Measurements from ENCODE around the gene GFRA1.

The GFRA1 gene

DNA sequence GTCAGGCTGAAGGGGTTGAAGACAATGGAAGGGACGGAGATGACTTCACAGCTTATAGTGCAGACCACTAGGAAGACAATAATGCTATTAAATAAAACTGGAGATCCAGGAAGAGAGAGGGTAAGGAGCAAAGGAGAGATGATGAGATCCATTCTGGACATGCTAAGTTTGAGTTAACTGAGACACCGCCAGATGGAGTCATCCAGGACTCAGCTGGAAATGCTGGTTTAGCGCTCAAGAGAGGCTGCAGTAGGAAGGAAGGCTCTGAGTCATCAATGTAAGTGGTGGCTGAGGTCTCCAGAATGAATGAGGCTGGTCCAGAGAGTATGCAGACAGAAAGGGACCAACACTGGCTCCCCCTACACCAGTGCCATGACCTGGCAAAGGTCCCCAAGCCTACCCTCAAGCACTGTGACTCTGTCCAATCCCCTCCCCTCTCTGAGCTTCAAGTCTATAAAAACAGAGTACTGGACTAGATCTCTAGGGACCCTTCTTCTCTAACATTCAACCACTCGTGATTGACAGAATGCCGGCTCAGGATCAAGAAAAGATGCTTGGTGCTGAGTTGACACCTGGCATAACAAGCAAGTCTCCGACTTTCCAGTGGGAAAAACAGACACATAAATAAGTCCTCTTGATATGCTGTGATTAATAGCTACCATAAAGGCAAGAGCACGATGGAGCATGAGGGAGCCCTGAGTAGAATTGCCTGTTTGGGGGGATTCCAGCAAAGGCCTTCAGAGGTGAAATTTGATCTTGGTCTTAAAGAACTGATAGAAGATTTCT lies 8.9 kb downstream of the GFRA1 start:
- H3K4me3 ChIP-seq (ENCODE audit: low read depth, low read length): no peak overlapping the region
- TF ChIP-seq, protein P1, sequence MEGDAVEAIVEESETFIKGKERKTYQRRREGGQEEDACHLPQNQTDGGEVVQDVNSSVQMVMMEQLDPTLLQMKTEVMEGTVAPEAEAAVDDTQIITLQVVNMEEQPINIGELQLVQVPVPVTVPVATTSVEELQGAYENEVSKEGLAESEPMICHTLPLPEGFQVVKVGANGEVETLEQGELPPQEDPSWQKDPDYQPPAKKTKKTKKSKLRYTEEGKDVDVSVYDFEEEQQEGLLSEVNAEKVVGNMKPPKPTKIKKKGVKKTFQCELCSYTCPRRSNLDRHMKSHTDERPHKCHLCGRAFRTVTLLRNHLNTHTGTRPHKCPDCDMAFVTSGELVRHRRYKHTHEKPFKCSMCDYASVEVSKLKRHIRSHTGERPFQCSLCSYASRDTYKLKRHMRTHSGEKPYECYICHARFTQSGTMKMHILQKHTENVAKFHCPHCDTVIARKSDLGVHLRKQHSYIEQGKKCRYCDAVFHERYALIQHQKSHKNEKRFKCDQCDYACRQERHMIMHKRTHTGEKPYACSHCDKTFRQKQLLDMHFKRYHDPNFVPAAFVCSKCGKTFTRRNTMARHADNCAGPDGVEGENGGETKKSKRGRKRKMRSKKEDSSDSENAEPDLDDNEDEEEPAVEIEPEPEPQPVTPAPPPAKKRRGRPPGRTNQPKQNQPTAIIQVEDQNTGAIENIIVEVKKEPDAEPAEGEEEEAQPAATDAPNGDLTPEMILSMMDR (IDR thresholded peaks at IDR 0.05; ENCODE audit: borderline replicate concordance, insufficient read depth, low read depth, low read length): no peak

DNA sequence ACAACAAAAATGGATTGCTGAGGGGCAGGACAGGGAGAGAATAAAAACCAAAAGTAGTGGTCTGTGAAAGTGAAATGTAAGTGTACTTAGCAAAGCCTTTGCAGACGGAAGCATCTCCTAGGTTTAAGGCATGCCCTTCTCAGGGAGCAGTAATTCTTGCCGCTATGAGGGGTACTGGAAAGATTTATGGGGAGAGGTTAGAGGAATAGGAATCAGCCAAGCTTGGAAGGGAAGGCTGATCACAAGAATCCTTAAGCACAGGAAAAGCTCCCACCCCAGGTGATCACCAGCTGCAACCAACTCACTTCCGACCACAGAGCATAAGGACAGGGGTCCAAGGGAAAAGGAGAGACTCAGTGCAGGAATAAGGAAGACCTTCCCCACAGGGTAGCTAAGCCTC lies 10.3 kb downstream of the GFRA1 start:
- H3K4me3 ChIP-seq (ENCODE audit: low read depth, low read length): no peak overlapping the region
- TF ChIP-seq, protein P1 (IDR thresholded peaks at IDR 0.05; ENCODE audit: borderline replicate concordance, insufficient read depth, low read depth, low read length): no peak

DNA sequence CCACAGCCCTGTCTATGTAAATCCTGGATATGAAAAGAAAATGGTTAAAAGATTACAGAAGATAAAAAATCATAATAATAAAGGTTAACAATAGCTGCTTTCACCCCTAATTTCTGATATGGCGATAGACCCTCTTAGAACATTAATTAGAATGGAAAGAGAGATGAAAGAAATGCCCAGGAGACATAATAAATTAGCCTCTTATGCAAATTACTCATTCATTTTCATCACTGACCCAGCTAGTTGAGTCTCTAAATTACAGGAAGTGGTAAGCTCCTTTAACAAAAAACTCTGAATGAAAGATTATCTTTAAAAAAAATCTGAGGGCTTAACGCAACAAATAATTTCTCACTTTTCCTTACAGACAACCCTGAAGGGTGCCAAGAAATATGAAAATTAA lies 12.4 kb downstream of the GFRA1 start:
- TF ChIP-seq, protein P1 (IDR thresholded peaks at IDR 0.05; ENCODE audit: borderline replicate concordance, insufficient read depth, low read depth, low read length): no peak
- H3K4me3 ChIP-seq (ENCODE audit: low read depth, low read length): no peak overlapping the region

DNA sequence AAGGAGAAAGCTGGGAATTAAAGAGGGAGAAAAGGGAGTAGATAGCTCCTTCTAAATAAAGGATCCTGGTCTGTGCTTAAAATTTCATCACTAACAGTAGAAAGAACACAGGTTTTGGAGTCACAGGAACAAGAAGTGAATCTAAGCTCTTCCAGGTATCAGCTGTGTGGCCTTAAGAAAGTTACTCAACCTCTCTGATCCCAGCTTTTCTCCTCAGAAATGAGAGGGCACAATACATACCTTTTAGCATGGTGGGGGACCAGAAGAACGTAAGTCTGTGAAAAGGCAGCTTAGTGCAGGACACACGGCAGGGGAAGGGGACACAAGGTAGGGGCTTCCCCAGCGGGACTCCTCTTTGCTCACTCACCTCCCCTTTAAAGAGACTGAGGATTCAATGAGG lies 13.4 kb downstream of the GFRA1 start:
- H3K4me3 ChIP-seq (ENCODE audit: low read depth, low read length): no peak overlapping the region
- TF ChIP-seq, protein P1 (IDR thresholded peaks at IDR 0.05; ENCODE audit: borderline replicate concordance, insufficient read depth, low read depth, low read length): no peak

DNA sequence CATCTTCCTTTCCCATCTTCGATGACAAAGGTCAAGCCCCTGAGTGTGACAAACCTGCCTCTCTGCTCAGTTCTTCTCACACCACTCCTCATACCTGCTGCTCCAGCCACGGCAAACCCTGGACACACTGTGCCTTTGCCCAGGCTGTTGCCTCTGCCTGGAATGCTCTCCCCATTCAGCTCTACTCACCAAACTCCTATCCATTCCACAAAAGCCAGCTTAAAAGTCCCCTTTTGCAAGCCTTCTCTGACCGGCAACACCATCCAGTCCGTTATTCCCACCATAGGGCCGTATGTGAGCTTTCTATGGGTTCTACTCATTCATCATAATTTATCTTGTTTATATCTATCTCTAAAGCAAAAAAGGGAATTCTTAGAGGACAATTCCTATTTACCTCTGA lies 15.2 kb downstream of the GFRA1 start:
- H3K4me3 ChIP-seq (ENCODE audit: low read depth, low read length): no peak overlapping the region
- TF ChIP-seq, protein P1 (IDR thresholded peaks at IDR 0.05; ENCODE audit: borderline replicate concordance, insufficient read depth, low read depth, low read length): no peak

DNA sequence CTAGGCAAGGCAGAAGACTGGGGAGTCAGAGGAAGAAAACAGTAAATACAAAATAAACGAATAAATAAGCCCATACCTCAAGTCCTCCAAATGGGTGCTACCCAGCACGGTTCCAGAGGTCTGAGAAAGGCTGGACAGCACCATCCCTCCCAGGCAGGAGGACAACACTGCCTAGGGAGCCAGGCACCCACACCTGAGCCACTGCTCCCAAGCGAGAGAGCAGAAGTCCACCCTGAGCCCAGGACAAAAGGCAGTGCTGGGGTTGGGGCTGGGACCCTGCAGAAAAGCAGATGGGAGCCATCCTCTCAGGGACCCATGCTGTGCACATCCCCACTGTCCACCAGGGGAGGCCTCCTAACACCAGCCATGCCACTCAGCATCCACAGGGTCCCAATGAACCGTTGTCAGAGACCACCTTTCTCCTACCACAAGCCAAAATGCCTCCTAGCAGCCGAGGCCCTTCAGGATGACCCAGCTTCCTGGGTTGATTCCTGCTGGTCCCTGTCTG lies 16.2 kb downstream of the GFRA1 start:
- H3K4me3 ChIP-seq (ENCODE audit: low read depth, low read length): no peak overlapping the region
- TF ChIP-seq, protein P1 (IDR thresholded peaks at IDR 0.05; ENCODE audit: borderline replicate concordance, insufficient read depth, low read depth, low read length): no peak

All from GM12875 (cell line).